GM10847 (cell line): Measurements from ENCODE around the gene PUM2.

Source experiments
- POLR2A ChIP-seq: IDR thresholded peaks from 2 replicates; pipeline ENCODE4 v1.6.1; 2011; ENCODE audit not compliant: insufficient read length; ENCODE audit errors: extremely low read depth

The PUM2 gene

DNA sequence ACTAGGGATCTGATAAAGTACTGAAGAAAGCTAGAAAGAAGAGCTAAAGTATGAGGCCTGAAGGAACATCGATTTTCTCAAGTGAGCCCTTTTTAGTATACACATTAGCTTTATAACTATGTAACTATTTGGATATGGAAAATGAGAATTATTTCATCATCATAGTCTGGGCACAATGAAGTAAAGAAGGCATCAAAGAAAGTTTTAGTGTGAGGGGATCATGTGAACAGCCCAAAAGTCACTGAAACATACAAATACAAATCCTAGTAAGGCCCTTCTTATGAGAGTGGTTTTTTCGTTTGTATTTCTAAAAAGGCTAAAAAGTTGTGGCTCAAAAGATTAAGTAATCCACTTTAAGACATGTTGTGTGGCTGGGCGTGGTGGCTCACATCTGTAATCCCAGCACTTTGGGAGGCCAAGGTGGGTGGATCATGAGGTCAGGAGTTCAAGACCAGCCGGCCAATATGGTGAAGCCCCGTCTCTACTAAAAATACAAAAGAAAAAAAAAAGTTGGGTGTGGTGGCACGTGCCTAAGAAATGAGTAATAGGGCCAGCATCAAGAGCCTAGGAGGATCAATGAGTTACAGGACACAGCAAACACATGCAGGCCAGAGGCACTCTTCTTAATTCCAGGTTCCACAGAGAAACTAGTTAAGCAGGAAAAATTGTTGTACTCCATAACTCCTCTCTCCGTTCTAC is 61.9 kb downstream of the PUM2 start:
- no peak for TF ChIP-seq POLR2A

DNA sequence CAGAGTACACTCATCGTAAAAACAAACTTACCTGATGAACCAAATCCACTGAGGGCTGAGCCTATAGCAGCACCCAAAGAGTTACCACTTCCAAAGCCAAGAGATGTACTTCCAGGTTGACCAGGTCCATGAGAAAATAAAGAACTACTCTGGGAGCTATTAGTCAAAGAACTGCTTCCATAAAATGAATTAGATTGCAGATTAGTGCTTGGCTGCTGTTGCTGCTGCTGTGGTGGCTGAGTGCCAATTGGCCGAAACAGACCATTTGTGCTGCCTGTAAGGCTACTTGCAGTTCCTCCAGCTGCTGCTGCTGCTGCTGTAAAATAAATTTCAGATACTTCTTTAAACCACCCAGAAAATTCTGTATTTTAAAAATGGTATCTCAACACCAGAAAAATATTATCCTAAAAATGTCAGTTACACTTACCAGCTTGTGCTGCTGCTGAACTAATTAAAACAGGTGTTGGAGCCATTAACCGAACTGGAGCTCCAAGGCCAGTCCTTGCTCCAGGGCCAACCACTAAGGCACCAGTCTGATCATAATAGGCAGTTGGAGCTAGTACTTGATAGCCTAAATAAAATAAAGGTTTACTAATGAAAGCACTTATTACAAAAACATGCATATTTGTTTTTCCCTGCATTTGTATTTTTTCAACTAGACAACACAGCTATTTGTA is 67.6 kb downstream of the PUM2 start:
- no peak for TF ChIP-seq POLR2A

DNA sequence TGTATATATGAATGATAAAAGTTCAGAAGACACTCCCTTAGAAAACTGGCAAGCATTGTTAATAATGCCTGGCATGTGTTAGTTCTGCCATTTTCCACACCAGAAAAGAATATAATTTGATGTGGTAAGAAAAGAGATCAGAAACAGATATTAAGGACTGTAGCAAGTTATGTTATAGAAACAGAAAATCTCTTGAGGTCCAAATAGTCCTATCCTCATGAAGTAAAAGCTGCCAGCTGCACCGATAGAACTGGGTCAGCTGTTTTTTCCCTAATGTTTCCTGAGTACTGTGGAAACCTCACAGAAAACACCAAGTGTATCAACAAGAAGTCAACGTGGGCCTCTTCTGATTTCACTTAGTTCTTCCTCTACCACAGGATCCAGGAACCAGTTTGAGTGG is 68.8 kb downstream of the PUM2 start:
- no peak for TF ChIP-seq POLR2A

DNA sequence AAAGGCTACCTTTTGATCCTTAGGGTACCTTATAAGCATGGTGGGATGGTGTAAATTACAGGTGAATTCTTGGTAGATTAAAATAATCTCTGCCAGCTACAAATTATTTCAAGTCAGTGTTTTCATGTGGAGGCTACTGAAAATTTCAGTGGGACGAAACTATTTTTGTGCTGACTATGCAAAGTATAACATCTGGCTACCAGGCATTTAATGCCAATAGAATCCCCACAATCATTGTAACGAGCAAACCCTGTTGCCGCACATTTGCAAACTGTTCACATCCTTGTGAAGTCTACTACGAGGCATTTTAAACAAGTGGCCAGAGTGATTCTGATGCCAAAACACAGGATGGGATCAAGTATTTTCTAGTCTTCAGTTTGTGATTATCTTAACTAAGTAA is 77.6 kb downstream of the PUM2 start:
- no peak for TF ChIP-seq POLR2A

DNA sequence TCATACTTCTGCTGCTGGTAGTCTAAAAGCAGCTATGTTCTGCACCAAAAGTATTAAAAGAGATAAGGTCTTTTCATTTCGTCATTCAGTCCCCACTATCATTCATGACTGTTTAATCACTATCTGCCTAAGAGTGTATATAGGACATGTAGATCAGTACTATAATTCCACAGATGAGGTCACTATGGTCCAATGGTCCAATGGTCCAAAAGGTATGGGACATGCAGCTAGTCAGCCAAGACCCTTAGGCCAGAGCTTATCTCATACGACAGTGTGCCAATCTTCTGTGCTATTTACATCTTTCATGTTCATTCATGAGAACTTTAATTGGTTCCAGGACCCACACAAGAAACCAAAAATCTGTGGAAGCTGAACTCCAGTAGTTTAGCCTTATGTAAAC is 83.1 kb downstream of the PUM2 start:
- TF ChIP-seq POLR2A: no peak

DNA sequence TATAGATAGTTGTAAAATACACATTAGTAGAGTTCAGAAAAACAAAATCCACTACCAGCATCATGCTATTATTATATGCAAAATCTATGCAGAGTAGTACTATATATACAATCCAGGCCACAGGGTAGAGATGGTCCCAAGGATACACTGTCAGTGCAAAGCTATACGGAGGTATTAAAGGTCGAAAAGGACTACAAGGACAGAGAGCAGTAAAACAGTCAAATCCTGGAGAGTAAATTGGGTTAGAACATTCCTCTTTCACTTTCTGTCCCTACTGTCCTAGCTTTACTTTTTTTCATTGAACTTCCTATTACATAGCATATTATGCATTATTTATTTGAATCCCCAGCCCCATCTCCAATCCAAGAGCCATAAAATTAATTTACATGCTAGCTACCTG is 86.0 kb downstream of the PUM2 start:
- no peak for TF ChIP-seq POLR2A

DNA sequence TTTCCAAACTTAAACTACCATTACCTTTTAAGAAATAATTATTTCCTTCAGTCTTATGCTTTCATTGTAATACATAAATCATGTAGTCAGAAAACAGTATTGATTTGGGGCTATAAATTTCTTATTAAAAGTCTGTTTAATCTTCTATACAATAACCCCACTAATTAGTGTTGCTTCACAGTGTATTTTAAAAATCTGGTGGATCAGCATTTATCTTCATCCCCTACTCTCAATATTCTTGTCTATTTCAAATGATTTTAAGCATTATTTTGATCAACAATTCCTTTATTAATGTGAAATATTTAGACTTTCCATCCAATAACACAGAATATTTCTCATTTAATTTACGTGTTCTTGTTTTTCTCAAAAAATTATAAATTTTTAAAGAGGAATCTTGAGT is 93.2 kb downstream of the PUM2 start:
- no peak for TF ChIP-seq POLR2A

DNA sequence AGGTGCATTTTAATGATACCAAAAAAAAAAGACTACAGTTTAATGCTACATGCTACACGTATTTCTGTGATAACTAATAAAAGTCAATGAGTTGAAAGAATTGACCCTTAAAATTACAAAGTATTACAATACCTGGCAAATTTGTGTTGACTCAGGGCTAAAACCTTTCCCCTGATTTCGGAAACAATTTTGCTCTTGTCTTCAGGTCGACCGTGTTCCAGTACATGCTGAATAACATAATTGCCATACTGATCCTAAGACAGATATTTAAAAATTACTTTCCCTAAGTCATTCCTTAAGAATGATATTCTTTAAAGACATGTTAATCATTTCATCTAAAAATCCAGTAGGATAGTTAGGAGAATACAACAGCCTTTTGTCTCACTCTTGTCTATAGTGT is 95.9 kb downstream of the PUM2 start:
- TF ChIP-seq POLR2A: no peak

DNA sequence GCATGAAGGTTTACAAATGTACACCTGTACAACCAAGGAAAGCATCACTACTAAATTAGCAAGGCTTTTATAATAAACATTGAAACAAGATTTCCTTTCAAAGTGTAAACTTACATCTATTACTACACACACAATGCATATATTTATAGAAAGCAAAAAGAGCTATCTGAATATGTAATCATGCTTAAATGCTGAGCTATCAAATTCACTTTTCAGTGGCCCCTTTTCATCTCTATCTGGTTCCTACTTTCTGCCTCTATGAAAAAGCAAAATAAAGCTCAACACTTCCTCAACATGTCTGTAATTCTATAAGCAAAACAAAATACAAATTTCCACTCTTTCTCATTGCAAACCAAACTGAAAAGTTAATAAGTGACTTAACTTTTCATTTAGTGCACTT is 100.2 kb downstream of the PUM2 start:
- no peak for TF ChIP-seq POLR2A

DNA sequence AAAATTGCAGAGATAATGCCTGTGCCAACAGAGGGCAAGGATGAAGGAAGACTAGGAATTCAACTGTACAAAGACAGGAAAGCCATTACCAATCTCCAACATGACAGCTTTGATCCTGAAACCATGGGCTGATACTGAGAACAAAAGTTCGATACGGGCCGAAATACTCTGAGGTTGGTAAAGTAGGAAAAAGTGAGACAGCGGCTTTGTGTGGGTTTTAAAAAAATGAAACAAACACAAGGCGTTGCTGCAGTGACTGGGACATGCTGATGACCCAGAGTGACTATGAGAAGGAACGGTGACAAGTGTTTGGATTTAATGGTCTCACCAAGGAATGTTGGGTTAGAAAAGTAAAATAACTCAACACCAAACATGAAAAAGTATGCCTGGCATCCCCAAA is 101.5 kb downstream of the PUM2 start:
- no peak for TF ChIP-seq POLR2A

DNA sequence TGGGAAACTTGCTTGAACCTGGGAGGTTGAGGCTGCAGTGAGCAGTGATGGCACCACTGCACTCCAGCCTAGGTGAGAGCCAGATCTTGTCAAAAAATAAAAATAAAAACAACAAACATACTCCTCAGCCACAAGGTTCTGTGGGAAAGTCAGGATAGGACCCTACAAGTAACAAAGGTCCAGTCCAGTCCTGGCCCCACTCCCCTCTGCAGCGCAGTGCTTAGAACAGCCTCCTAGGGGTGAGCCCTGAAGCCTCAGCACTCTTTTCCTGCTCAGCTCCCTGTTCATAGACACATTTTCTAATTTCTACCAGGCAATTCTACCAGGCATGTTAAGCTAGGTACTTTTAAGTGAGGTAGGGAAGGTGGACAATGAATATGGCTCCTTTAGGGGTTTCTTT is 103.6 kb downstream of the PUM2 start:
- TF ChIP-seq POLR2A: no peak

DNA sequence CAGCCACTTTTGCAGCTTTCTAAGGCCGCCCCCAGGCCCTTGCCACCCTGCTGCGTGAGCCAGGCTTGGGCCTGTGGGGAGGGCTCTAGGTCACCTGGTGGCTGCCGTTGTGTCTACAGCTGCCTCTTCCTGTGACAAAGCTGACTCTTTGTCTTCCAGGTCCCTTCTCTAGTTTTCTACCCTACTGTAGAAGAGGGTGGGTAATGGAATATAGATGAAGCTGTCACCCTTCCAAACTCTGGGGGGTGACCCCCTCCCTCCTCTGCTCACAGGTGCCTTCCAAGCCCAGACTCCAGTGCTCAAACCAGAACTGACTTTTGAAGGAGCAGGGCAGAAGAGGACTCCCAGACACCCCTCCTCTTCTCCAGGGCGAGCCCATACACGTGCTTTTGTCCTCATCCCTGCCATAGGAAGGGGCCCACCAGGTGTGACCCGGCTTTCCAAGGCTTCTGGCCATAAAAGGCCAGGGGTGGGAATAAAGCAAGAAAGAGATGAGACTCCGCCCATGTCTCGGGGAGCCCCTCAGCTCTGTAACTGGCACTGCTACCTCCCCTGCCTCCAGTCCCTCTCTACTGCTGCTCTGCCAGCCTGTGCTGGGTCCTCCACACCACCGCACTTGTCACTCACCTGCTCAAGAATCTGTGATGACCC is 107.8 kb downstream of the PUM2 start:
- TF ChIP-seq POLR2A: no peak

DNA sequence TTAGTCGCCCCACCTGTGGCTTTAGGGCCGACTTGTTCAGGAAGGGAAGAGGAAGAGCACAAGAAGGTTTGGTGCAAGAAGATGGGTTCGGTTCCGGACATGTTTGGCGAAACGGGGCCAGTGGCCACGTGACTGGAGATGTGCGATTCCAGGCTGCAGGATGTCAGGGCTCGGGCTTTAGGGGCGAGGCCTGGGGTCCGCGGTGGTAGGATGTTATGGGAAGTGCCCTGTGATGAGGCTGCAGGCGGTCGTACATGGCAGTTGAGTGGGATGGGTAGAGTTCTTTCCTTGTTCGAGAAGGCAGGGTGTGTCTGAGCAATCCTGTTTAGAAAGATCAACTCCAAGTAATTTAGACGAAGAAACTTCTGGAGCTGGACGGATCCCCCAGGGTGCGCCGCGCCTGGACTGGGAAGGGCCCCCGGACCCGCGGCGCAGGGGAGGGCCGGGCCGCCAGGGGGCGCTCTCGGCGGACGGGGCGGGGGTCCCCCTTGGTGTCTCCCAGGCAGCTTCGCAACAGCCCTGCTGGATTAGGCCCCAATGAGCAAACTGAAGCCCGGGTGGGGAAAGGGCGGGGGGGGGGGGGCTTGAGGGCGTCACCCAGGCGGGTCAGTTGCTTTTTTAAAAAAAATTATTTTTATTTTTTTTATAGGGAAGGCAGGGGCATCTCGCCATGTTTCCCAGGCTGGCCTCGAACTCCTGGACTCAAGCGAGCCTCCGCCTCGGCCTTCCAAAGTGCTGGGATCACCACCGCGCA is 108.5 kb downstream of the PUM2 start:
- TF ChIP-seq POLR2A: no peak

DNA sequence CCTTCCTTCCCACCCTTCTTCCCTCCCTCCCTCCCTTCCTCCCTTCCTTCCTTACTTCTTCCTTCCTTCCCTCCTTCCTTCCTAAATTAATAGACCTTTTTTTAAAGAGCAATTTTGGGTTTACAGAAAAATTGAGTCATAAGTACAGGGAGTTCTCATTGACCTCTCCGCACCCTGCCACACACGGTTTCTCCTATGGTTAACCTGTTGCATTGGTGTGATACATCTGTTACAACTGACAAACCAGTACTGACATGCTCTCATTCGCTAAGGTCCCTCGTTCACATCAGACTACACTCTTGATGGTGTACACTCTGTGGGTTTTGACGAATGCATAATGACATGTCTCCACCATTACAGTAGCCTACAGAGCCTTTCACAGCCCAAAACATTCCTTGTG is 114.1 kb downstream of the PUM2 start:
- no peak for TF ChIP-seq POLR2A

DNA sequence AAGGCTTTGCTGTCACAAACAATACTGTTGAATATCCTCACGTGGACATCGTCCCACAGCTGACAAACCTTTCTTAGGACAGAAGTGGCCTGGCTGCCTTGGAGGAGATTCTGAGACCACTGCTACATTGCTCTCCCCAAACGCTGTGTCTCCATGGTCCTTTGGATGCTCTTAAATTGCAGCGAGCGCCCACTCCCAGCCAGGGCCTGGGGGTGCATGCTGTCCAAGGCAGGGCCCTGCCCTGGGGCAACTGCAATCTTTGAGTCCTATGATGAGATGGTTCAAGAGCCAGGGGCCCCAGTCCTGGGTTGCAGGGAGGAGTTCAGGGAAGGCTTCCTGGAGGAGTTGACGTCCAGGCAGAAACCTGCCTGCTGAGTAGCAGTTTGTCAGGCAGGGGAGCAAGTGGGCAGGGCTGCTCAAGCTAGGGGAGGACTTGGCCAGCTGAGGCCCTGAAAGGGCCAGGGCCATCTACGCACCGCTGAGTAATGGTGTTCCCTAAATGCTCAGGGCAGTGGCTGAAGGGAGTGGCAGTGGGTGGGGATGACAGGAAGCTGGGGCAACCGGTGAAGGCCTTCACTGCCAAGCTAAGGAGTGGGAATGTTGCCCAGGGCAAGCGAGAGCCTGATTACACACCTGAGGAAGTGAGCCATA is 114.9 kb downstream of the PUM2 start:
- TF ChIP-seq POLR2A: no peak
